G401.6 (cell line): ENCODE results near the gene CLCN5.
"Not testable (repeated sequence)": the region's sequence is repeated elsewhere in the genome, so short reads cannot be mapped to it uniquely, and the experiment has no call there.

ENCODE experiments used
- FAIRE-seq: peaks from 2 replicates; lab custom pipeline; 2012; peaks lifted over from hg19 to GRCh38; lab: Jason Lieb, UNC

CLCN5 gene

DNA sequence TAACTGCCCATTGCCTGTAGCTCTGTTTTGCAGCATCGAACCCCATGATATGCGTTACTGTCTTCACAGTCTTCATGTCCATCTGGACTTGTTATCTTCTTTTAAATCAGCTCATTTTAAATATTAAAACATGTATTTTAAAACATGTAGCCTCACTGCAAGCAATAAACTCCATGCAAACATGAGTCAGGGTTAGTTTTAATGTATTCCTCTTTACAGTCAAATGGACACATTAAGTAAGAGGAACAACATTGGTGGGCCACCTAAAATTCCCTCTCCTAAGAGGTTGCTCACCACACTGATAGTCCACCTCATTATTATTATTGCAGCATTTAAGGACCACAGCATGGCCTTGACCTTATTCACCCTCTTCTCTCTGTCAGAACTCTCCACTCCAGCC is 74.1 kb downstream of the CLCN5 start:
- FAIRE-seq: no peak

DNA sequence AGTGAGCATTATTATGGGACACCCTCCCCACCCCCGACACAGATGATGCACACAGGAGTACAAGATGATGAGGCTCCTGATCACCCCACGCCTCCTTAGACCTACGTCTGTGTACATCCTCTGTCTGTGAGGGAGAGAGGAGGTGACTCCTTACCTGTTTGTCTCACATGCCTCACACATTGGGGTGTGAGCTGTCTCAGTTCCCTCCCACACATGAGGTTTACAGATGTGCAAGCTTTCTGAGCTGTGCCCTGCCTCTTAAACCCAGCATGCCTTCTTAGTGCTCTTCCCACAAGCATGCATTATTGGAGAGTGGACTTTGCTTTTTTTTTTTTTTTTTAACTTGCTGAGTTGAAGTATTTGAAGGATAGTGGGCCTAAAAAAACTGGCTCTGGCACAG is 76.7 kb downstream of the CLCN5 start:
- FAIRE-seq: no peak

- FAIRE-seq: no peak
Measured at GRCh38 chrX:50000937-50001542, 78.6 kb downstream of the CLCN5 start.

DNA sequence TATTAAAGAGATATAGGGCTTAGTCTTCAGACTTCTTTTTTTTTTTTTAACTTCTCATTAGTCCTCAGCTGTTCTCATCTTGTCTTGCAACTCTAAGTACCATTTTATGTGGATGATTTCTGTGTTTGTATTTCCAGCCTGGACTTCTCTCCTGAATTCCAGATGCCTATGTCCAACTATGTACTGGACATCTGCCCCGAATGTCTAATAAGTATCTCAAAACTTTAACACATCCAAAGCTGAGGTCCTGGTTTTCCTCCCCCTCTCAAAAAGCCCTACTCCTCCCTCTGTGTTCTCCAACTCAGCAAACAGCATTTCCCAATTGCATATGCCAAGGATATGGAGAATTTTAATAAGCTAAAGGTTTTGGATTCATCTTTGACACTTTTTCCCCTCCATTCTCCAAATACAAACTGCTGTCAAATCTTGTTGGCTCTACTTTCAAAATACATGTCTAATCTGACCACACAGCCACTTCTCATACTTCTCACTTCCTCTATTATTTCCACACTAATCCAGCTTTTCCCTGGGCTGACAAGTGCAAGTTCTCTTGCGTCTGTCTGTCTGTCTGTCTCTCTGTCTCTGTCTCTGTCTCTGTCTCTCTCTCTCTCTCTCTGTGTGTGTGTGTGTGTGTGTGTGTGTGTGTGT is 79.8 kb downstream of the CLCN5 start:
- FAIRE-seq: peak; percentile 96

- FAIRE-seq: no peak
Measured at GRCh38 chrX:50003467-50003866, 81.1 kb downstream of the CLCN5 start.

DNA sequence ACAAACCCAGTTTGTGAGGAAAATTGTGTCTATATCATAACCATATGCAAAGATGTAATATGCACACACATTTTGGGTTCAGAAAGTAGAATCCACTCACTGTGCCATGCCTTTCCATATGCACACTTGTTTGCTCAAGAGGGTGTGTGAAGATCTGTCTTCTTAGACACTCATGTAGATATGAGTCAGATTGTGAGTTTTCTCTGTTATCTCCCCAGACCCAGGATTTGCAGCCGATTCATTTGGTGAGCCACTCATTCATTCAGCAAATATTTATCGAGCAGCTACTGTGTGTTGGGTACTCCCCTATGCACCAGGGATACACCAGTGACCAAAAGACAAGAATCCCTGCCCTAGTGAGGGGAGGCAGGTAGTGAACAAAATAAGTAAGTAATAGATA is 81.5 kb downstream of the CLCN5 start:
- no peak for FAIRE-seq

DNA sequence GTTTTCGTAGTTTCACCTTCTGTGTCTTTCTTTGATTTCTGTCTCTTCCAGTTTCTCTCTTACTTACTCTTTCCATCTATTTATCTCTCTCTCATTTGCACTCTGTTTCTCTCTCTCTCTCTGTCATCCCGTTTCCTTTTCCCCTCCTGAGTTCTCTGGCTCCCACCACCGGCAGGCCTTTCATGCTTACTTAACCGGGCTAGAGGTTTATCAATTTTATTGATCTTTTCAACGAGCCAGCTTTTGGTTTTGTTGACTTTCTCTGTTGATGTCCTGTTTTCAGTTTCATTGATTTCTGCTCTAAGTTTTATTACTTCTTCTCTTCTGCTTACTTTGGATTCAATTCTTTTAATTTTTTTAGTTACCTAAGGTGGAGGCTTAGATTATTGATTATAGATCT is 103.2 kb downstream of the CLCN5 start:
- FAIRE-seq: not testable (repeated sequence)

- no peak for FAIRE-seq
Measured at GRCh38 chrX:50035126-50035525, 112.7 kb downstream of the CLCN5 start.

- FAIRE-seq: no peak
Measured at GRCh38 chrX:50036426-50036825, 114.0 kb downstream of the CLCN5 start.

GRCh38 chrX:50045823-50046222 is 123.4 kb downstream of the CLCN5 start:
- FAIRE-seq: no peak

GRCh38 chrX:50049228-50049627 is 126.8 kb downstream of the CLCN5 start:
- no peak for FAIRE-seq

DNA sequence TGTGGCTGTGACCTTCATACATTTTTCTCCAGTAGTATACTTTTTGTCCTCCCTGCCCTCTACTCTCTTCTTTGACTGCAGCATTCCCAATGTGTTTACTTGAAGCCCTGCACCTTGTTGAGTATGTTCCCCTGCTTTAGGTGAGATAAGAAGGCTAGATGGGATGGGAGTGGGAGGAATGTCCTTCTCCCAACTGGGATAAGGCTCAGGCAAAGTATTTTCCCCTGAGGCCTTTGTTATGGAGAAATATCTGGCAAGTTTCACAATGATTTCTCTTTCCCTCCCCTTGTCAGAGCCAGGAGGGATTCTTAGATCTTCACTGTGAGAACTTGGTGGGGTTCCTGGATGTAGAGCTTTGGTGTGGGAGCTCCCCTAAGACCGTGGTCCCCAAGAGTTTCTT is 131.8 kb downstream of the CLCN5 start:
- FAIRE-seq: no peak

DNA sequence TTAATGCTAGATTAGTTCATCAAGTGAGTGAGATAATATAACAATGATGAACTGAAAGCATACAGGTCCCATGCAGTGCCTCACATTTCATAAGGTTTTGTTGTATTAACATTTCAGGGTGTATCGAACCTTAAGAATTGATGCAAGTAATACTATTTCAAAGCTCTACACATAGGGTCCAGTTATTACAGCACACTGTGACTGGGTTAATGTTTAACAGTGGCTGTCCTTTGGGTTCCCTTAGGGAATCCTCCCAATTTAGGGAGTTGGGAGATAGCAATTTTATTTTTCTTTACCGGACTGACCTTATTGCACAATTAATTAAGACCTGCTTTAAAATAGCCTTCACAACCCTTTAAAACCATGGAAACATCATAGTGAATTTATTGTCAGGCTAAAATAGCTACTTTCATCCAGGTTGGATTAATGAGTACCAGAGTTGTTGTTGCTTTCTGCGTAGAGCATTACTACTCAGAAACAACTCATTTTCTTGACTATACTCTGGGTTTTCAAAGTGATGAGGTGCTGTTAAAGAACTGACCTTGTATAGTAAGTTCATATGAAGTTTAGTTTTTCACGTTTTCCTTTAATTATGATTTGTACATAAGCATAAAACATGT is 144.0 kb downstream of the CLCN5 start:
- no peak for FAIRE-seq

GRCh38 chrX:50067435-50068284 is 145.3 kb downstream of the CLCN5 start:
- no peak for FAIRE-seq

DNA sequence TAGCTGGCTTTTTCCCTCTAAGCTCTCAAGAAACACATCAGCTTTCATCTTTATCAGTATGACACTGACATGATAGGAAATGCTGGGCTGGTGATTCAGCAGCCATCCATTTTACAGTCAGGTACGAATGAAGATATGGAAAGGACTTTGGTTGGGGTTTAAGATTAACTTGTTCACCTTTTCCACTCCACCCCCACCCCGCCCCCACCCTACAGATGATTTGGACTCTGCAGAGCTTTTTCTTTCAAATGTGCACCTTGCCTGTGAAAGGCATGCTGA is 145.8 kb downstream of the CLCN5 start:
- no peak for FAIRE-seq

GRCh38 chrX:50068893-50069292 is 146.5 kb downstream of the CLCN5 start:
- FAIRE-seq: no peak

DNA sequence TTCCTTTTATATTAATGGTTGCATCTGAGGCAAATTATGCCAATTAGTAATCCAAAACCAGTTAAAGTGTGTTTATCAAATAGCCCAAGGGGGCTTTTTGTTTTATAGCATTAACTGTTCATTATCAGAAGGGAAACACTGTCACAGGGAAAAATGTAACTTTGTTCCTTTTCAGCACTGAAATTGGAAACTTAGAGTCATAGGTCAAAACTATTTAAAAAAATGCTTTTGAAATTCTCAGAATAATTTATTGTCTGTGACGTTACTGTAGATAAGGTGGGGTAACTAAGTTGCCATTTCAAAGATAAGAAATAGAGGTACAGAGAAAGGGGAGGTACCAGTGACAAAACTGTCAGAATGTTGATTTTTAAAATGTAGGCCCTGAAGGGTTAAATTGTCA is 149.1 kb downstream of the CLCN5 start:
- no peak for FAIRE-seq

- FAIRE-seq: no peak
Measured at GRCh38 chrX:50072110-50072509, 149.7 kb downstream of the CLCN5 start.

- FAIRE-seq: no peak
Measured at GRCh38 chrX:50073601-50074000, 151.2 kb downstream of the CLCN5 start.

DNA sequence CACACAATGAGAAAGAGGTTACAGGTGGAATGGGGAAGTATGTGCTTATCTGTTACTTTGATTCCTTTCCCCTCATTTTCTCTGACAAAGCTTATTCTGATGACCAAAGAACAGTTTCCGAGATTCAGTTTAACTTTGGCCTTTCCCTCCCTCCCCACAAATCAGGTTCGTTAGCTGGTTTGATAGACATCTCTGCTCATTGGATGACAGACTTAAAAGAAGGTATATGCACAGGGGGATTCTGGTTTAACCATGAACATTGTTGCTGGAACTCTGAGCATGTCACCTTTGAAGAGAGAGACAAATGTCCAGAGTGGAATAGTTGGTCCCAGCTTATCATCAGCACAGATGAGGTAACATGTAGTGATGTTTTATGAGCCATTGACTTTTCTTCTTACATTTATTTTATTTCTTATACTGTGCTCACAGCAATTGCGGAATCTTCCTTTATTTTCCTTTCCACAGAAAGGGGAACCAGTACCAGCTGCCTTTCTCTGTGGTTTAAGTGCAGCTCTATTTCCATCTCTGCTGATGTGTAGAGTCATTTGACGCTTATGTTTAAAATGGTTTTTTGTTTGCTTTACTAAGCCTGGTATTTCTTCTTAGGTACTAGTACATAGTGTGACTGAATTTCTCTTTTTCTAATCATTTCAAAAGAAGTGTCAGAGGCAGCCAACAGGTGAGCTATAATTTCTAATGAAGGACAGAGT is 153.4 kb downstream of the CLCN5 start:
- FAIRE-seq: no peak

DNA sequence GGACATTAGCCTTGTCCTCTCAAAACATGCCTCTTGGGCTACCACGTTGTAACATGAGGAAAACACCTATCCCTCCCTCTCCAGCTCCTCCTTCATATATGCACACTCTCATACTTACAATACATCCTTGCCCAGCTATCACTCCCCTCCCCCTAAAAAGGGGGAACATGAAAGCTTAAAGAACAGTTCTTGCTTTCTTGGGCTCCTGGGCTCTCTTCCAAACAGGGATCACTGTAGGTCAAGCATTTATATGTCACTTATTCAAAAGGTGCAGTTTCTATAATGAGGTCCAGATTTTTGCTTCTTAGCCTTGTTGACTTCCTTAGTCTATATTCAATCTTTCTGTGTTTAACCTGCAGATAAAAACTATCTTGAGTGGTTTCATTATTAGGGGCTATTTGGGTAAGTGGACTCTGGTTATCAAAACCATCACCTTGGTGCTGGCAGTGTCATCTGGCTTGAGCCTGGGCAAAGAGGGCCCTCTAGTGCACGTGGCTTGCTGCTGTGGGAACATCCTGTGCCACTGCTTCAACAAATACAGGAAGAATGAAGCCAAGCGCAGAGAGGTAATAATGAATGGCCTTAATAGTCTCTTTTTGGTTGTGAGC is 159.0 kb downstream of the CLCN5 start:
- FAIRE-seq: peak; percentile 70

DNA sequence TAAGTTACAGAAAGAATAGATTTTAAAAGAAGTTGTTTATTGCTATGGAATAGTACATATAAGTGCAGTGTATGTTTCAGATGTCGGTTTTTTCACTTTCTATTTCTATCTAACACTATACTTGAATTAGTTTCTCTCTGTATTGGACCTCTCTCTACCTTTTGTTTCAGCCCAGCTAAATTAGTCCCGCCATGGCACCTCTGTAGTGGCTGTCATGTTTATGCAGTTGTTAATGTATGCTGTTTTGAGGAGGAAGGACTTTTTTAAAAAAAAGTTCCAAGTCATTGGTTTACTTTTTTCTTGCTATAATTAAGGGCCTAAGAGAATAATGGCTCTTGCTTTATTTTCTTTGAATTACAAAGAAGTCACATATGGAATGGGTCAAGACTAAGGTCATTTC is 160.3 kb downstream of the CLCN5 start:
- no peak for FAIRE-seq
